Measurements from ENCODE around the gene DNM3.
A peak's percentile ranks its signal among the peaks of the same experiment; 100 is the strongest.

The DNM3 gene

DNA sequence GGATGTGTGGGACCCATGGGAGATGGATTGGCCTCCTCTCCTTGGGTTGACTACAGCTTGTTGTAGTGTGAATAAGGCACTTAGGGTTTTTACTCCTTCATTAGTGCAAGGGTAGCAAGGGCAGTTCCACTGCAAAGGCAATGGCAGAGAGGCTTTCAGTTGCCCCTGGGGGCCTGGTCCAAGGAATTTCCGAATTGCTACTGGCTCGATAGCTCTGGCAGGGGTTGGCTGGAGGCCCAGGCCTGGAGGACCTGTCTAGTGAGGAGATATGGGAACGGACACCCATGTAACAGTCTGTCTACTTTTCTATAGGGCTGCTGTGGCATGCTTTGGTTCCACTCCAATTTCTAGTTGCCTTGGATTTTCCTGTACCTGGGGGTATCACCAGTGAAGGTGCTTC, 360.3 kb downstream of the DNM3 start:
- no peak for DNase-seq

DNA sequence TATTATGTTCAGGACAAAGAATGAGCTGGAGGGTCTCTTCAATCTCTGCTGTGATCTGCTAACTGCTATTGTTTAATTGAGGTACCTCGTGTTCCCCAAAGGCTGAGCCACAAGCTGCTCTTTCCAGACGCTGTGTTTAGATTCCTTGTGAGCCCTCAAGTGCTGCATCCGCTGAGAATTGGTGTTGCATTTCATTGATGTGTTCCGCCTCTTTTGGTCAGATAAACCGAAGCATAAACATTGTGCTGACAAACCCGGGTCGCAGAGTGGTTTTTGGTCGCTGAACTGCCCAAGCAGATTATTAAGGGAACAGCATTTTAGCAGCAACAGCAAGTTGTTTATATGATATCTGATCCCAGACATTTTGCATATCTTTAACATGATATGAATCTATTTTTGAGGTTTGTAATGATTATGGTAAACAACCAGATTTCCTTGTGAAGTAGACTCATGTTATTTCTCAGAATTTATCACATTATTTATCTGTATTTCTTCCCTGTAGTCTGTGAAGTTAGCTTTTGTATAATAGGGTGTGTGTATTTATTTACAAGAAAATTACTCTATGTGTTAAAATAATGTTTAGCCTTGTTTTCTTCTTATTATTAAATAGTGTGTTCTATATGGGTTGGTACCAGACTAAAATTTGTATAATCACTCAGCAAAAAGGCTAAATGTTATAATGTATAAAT, 362.0 kb downstream of the DNM3 start:
- peak; percentile 14 for DNase-seq

DNA sequence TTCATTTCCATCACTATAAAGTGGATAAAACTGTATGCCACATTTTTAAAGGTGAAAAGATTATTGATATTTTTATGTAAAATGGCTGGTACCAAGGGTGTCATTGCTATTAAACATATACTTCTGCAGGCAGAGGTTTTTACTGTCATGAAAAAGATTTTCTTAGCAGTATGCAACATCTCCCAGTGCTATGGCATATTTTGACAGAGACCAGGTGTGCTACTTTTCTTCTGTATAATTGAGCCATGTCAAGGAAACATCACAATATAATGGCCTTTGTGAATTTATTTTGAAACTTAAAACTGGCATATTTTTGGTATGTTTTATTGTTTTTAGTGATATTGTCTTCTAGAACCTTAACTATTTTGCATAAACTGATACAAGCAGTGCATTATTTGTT, 362.6 kb downstream of the DNM3 start:
- no peak for DNase-seq

DNA sequence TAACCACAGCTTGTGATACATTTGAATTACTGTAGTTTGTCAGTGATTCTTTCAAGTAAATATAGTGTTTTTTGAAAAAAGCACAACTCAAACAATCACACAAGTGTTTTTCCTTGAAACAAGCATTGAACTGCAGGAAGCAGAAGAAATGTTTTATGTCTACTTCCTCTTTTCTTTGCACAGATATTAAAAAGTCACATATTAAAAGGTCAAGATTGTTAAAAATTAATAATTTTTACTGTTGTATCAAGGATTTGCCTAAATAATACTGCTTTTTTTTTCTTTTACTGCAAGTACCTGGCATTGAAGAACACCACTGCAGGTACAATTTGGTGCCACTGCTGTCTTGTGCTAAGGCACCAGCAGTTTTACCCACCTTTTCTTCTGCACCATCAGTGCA, 365.0 kb downstream of the DNM3 start:
- no peak for DNase-seq

DNA sequence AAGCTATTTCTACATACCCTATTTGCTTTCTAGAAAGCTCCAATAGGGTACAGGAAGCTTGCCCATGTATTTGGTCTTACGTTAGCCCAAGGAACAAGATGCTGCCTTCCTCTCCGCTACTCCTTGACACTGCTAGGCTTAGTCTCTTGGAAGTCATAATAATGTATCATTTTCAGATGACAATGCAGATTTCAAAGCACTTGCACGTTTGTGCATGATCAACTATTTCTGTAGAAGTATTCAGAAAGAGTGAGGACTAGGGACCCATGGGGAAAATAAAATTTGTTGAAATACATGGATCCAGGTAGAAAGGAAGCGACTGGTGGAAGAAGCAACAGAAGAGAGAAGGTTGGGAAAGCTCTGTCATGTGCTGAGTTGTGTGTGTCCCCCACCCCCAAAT, 367.3 kb downstream of the DNM3 start:
- DNase-seq: no peak

DNA sequence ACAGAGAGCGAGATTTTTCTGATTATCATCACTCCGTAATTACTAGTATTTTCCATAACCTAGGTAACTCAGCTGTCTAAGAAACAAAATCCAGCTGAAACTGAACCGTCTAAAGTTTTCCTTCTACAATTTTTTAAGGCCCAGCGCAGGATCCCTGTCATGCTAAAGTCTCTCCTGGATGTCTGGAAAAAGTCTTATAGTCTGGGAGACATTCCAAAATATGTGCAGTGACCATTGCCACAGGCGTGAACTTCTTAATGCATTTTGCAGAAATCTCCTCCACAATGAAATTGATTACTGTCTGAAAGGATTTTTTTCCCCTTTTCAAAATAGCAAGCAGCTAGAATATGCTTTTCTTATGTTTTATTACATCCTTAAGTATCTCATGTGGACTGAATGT, 369.9 kb downstream of the DNM3 start:
- no peak for DNase-seq

DNA sequence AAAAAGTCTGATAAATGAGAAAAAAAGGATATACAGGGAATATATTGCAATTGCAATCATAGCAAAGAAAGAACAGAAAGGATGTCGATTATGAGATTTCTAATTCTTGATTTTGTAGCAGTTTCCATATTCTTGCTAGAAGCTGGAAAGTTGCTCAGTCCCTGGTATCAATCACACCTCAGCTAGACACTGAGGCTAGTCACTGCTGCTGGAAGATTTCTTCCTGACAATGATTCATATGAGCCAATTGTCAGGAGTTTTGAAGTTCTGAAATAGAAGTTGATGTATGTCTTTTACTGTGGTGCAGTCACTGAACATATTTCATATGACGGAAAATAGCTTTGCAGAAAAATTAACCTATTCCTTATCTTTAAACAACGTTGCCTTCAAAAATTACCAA, 370.8 kb downstream of the DNM3 start:
- no peak for DNase-seq

DNA sequence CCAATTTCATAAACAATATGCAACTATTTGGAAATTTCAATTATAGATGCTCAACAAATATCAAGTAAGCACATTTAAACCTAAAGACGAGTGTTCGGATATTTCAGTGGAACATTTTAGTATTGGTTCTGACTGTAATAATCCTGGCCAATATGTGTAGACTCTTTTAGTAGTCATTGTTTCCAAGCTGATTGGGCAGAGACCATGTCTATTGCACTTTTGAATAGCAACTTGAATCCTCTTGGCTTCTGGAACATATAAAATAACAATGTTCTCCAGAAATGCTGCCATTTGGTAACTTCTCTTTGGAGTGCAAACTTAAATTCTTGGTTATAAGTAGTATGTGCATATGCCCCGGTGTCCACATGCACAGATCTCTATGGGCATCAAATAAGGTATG, 373.7 kb downstream of the DNM3 start:
- DNase-seq: no peak

DNA sequence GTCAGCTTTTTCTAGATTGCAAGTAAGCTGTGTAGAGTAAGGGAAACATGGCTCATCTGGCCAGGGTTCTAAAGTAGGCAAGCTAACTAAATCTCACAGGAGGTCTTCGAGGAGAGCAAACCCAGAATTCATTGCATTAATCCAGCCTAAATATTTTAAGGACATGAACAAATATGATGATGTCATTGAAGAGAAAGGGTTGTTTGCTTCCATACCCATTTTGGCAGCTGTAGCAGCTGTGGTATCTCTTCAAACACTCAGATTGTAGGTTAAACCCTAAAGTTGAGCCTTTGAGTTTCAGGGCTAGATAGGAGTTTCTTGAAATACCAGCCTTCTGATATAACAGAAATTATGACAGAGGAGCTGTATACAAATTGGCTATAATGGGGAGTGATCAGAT, 378.7 kb downstream of the DNM3 start:
- DNase-seq: no peak

DNA sequence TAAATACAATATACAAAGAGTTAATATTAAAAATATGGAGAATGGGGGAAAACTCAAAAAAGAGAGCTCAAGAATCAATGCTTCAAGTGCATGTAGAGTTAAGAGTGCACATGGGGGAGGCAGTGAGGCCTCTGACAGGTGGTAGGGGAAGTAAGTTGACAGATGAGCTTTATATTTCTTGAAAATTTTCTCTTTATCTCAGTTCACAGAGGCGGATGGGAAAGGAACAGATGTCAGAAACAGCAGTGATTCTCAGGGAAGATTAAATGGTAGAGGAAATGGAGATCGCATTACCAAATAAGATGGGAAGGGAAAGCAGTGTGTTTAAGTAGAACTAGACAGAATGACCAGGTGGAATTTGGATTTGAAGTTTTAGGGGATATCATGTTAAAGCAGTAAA, 379.1 kb downstream of the DNM3 start:
- DNase-seq: no peak

DNA sequence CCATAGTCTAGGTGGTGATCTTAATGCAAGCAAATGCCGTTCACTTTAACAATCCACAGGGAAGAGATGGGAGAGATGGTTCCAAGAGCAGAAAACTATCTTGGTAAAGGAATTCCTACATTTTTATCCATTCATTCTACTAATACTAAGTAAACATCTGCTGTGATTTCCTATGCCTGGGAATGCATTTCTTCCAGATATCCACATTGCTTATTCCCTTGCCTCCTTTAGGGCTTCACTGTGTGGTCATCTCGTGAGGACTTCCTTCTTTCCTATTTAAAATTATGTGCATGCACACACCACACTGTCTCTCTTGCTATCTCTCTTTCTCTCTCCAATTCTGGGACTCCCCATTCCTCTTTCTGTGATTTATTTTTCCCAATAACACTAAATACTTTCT, 380.1 kb downstream of the DNM3 start:
- DNase-seq: no peak

DNA sequence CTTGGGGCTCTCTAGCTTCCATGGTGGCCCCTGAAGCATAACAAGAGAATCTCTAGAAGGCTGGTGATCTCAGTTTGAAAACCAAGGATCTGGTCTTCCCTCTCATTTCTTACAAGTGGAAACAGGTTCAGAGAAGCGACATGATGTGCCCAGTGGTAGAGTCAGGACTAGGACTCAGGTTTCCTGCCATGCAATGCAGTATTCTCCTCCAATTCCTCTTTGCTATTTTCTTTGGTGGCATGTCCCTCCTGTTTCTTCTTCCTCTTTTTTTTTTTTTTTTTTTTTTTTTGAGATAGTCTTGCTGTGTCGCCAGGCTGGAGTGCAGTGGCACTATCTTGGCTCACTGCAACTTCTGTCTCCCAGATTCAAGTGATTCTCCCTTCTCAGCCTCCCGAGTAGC, 383.6 kb downstream of the DNM3 start:
- no peak for DNase-seq

DNA sequence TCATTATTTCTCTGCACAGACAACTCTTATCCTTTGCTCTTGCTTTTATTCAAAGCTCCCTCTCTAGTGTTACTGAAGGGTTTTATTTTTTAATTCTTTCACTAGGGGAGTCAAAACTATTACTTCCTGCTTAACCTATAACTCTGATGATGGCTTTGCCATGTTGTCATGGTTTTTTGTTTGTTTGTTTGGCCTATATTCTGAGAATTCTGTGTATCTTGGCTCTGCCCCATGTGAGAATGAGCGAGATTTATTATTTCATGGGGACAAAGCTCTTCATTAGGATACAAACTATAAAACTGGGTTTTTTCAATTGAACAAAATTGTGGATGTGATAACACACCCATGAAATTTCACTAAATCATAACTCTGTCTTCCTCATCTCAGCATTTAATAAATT, 388.6 kb downstream of the DNM3 start:
- no peak for DNase-seq

DNA sequence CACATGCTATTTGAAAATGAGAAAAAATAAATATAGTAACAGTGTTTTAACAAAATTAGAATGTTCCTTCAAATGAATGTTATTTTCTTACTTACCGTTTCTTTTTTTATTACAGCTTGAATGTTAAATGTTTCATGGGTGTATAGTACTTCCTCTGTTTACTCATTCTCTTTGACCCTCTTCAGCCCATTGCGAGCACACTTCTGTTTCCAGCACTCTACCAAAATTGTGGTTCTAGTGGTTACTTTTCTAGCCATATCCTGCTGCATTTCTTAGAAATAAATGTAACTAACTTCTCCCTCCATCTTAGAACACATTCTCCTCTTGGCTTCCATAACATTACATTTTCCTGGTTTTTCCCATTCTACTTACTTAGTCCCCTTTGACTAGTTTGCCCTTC, 389.2 kb downstream of the DNM3 start:
- DNase-seq: peak; percentile 5

DNA sequence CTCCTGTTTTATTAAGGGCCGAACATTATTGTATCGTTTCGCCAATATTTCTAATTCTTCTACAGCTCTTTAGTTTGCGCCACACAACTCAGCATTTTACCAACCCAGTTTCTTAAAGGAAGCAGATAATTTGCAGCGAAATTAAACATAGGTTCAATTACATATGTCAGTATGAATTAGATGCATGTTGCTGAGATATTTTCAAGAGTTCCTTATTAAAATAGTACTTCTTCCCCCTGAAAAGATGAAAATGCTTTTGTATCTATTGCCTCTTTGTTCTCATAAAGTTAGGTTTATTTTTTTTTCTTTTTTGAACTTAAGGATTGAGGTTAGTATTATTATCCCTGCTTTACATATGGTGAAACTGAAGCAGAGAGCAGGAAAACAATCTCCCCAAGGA, 395.7 kb downstream of the DNM3 start:
- no peak for DNase-seq

DNA sequence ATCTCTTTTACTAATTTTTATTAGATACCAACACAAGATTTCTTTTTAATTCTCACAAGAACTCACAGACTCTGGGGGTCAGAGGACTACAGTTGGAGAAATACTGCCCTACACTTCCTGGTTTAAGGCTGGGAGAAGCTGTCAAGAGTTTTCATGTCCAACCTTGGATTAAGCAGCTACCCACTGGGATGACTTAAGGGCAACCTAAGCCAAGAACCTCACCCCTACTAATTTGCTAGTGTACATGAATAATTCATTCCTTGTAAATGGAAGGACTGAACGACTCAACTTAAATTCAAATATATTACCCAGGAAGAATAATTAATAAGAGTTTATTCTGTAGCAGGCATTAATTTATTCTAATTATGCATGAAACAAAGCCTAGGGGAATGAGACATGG, 396.9 kb downstream of the DNM3 start:
- no peak for DNase-seq

DNA sequence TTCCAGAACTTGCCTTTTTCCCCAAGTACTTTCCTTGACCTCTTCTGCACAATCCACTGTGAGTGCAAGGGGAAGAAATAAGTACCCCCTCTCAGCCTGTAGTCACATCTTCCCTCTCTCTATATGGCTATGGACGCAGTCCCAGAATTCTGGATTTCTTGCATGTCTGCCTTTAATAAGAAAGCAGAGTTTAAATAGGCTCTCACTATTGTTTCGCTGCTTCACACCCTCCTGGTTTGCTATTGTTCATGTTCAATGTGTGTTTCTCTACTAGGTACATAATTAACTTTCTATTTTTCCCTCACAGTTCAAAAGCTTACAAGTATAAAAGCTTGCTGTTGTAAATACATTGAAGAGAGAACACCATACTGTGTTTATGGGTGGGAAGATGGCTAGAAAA, 397.7 kb downstream of the DNM3 start:
- no peak for DNase-seq

DNA sequence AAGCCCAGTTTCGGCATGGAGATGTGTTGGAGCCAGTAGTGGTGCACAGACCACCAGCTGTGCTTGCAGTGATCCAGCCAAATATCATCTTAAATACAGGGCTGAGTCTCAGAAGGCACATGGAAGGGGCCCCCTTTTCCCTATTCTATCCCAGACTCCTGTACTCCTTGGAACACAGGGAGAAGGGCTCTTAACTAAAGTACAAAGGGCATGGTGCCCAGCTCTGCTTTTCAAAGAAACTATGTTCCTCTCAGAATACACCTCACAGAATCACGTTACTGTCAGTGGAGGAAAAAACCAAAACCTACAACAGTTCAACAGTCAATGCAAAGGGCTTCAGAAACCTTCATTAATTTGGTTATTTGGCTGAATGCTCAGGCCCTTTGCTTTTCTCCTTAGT, 398.6 kb downstream of the DNM3 start:
- DNase-seq: no peak

DNA sequence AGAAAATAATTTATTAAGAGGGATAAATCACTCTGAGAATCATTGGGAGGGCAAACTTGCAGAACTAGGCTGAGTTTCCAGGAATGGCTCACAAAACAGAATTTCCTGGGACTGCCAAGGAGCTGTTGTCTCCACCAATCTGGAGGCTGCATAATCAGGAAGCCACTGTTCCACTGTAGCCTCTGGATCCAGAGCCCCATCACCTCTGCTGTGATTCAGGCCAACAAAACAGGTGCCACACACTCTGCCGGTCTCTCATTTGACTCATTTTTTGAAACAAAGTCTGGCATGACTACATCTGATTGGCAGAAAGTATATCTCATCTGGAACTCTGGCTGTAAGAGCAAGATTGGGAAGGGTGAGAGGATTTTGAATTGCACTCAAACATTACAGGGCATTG, 400.2 kb downstream of the DNM3 start:
- DNase-seq: no peak

DNA sequence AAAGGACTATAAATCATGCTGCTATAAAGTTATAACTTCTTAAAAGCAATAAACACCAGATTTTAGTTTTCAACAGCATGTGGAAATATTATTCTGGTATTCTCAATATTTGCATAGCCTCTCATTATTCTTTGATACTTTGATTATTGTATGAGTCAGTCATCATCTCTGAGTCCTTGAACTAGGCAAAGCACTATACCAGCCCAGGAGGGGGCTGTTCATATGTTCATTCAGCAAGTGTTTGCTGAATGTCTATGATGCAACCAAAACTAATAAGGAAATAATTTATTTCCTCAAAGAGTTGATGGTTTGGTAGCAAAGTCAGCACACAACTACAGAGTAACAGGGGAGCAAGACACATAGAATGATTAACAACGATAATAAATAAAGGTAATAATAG, 403.6 kb downstream of the DNM3 start:
- no peak for DNase-seq

DNA sequence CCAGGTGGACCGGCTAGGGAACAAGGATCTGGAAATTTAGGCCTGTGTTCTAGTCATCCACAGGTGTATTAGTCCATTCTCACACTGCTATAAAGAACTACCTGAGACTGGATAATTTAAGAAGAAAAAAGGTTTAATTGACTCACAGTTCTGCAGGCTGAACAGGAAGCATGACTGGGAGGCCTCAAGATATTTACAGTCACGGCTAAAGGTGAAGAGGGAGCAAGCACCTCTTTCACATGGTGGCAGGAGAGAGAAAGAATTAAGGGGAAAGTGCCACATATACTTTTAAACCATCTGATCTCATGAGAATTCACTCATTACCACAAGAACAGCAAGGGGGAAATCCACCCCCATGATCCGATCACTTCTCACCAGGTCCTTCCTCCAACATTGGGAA, 404.5 kb downstream of the DNM3 start:
- DNase-seq: no peak

DNA sequence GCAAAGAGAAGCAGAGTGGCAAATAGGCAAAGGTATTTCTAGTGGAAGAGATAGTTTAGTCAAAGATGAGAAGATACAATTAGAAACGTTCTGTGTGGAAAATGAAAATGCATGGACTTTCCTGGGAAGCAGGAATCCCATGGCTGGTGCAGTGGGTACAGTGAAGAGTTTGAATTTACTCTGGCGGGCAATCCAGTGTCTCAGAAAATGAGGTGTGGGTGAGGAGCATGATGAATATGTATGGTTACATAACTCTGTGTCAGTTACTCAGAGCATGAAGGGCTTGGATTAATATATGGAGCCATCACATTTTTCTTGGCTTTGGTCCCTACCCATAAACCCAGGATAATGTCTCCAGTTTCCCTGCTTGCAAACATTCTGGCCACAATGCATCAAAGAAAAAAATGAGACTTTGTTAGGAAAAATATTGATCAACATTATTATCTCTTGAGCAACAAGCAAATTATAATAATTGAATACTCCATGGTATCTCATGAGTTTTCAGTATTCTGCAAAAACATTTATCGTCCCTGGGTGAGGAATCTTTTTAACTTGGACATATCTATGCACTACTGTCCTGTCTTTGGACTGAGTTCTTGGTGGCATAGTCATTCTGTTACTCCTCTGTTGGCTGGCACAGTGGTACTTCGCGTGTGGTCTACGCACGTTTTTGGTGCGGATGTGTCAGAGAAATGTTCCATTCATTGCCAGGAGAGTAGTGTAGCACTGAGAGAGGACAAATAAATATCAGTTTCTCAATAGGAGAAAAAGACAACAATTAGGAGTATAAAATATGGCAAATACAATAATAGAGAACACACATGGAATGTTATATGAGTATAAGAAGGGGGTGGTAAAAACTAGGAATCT, 405.5 kb downstream of the DNM3 start:
- no peak for DNase-seq

DNA sequence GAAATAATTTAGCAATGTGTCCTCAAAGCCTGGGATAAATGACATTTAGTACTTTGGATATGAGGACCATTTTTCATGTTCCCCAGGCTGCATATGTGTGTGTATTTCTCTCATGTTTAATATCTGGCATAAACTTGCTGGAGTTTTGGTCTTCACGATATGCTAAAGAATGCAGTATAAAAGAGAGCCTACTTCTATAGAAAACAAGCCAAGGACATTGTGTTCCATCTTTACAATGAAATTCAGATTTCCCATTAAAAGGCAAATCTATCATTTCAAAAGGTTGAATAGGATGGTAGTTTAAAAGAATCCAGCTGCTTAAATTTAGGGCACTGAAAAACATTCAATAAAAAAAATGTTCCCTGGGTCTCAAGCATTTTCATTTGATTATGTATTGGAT, 410.2 kb downstream of the DNM3 start:
- DNase-seq: no peak

DNA sequence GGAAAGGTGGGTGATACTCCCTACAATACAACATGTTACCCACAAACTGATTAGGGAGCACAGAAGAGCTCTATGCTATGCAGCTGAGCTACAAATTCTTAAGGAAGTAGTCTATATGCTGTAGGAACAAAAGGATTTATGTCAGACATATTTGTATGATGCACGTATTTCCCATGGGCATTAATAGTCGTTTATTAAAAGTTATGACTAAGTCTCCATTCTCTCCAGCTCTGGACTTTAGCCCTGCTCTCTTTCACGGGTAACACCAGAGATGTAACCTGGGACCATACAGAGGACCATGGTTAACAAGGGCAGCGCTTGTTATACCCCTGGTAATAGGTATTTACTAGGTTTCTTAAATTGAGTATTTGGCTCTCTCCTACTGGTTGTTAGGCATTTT, 411.0 kb downstream of the DNM3 start:
- DNase-seq: no peak

DNA sequence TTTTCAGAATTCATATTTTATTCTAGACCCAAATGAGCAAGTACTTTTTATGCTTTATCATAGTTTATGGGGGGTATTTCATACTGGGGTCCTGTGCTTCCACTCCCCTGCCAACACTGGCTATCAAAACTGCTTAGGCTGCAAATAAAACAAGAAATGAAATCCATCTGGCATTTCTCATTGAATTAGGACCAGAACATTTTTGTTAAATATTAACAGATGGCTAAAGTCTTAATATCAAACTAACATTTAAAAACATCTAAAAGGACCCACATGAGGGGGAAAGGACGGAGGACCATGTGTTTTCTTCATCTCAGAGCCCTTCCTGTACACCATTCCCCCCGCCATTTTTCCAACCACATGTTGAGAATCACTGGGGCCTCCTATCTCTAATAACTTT, 411.7 kb downstream of the DNM3 start:
- DNase-seq: no peak
